ENCODE results near the gene TLK1.

The TLK1 gene

DNA sequence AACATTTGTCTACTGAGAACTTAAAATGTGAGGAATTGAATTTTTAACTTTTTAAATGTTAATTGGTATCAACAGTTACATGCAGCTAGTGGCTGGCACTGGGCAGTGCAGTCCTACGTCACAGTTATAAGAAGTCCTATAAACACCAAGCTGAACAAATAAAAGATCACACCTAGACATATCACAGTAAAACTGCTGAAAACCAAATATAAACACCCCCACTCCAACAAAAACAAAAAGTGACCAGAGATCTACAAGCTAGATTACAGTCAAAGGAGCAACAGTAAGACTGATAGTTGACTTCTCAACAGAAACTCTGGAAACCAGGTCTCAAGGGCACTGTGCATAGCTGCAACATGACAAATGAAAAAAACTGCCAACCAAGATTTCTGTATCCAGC, 19.4 kb downstream of the TLK1 start:
- CTCF ChIA-PET: interaction anchor here (0.8 to 1.8 kb wide), 3 partner anchors 9 to 20 kb away, joined by 3 to 4 read pairs (median 3); no protein-coding TSS in a partner anchor
- POLR2A ChIA-PET: no interaction called here
- TF ChIP-seq, protein P1, sequence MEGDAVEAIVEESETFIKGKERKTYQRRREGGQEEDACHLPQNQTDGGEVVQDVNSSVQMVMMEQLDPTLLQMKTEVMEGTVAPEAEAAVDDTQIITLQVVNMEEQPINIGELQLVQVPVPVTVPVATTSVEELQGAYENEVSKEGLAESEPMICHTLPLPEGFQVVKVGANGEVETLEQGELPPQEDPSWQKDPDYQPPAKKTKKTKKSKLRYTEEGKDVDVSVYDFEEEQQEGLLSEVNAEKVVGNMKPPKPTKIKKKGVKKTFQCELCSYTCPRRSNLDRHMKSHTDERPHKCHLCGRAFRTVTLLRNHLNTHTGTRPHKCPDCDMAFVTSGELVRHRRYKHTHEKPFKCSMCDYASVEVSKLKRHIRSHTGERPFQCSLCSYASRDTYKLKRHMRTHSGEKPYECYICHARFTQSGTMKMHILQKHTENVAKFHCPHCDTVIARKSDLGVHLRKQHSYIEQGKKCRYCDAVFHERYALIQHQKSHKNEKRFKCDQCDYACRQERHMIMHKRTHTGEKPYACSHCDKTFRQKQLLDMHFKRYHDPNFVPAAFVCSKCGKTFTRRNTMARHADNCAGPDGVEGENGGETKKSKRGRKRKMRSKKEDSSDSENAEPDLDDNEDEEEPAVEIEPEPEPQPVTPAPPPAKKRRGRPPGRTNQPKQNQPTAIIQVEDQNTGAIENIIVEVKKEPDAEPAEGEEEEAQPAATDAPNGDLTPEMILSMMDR (IDR thresholded peaks at IDR 0.05; ENCODE audit: control extremely low read depth, extremely low read depth, low read depth, missing control alignments): no peak
- DNase-seq (ENCODE audit: extremely low spot score): no peak

DNA sequence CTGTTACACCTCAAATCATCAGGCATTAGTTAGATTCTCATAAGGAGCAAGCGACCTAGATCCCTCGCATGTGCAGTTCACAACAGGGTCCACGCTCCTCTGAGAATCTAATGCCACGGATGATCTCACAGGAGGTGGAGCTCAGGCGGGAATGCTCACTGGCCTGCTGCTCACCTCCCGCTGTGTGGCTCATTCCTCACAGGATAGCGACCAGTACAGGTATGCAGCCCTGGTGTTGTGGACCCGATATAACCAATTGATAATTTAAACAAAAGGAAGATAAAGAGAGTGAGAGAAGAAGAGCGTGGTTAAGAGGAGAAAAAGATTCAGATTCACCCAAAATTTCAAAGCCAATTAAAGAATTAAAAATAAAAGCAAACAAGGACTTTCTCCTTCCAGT, 20.8 kb downstream of the TLK1 start:
- ChIA-PET CTCF (interaction anchor here (1.8 kb wide), 1 partner anchor 18 kb away, joined by 4 read pairs; no protein-coding TSS in a partner anchor), POLR2A (no interaction called here)
- TF ChIP-seq, protein P1 (IDR thresholded peaks at IDR 0.05; ENCODE audit: control extremely low read depth, extremely low read depth, low read depth, missing control alignments): no peak
- DNase-seq (ENCODE audit: extremely low spot score): no peak

DNA sequence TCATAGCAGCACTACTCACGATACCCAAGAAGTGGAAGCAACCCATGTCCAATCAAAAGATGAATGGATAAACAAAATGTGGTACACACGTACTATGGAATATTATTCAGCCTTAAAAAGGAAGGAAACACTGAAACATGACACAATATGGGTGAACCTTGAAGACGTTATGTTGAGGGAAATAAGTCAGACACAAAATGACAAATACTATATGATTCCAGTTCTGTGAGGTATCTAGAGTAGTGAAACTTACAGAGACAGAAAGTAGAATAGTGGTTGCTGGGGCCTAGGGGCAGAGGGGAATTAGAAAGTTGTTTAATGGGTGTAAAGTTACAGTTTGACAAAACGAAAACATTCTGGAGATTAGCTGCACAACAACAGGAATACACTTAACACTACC, 24.7 kb downstream of the TLK1 start:
- TF ChIP-seq, protein P1 (IDR thresholded peaks at IDR 0.05; ENCODE audit: control extremely low read depth, extremely low read depth, low read depth, missing control alignments): no peak
- DNase-seq (ENCODE audit: extremely low spot score): peak; percentile 22
- ChIA-PET CTCF (interaction anchor here (1.3 to 2.0 kb wide), 3 partner anchors 20 to 49 kb away, joined by 3 to 6 read pairs (median 4); no protein-coding TSS in a partner anchor), POLR2A (no interaction called here)

DNA sequence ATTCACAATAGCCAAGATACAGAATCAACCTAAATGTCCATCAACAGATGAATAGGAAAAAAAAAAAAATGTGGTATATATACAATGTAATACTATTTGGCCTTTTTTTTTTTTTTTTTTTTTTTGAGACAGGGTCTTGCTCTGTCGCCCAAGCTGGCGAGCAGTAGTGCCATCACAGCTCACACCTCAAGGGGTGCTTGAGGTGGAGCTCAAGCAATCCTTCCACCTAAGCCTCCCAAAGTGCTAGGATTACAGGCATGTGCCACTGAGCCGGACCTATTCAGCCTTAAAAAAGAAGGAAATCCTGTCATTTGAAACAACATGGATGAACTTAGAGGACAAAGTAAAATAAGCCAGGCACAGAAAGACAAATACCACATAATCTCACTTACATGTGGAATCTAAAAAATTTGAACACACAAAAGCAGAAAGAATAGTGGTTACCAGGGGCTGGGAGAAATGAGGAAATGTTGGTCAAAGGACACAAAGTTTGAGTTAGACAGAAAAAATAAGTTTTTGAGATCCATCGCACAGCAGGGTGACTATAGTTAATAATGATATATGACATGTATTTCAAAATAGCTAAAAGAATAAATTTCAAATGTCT, 26.0 kb downstream of the TLK1 start:
- ChIA-PET POLR2A (no interaction called here), CTCF (interaction anchor here (1.2 to 1.5 kb wide), 4 partner anchors 9 to 19 kb away, joined by 3 read pairs; no protein-coding TSS in a partner anchor)
- TF ChIP-seq, protein P1 (IDR thresholded peaks at IDR 0.05; ENCODE audit: control extremely low read depth, extremely low read depth, low read depth, missing control alignments): no peak
- DNase-seq (ENCODE audit: extremely low spot score): no peak

DNA sequence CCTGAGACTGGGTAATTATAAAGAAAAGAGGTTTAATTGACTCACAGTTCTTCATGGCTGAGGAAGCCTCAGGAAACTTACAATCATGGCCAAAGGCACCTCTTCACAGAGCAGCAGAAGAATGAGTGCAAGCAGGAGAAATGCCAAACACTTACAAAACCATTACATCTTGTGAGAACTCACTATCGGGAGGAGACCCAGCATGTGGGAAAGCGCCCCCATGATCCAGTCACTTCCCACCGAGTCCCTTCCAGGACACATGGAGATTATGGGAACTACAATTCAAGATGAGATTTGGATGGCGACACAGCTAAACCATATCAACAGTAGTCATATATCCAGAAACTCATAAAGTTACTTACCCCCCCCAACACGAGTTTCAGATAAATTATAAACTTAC, 28.6 kb downstream of the TLK1 start:
- POLR2A ChIA-PET: interaction anchor here (0.6 kb wide), 1 partner anchor 15 kb away, joined by 3 read pairs; no protein-coding TSS in a partner anchor
- CTCF ChIA-PET: interaction anchor here (0.9 to 2.4 kb wide), 5 partner anchors 9 to 159 kb away, joined by 3 to 8 read pairs (median 5); no protein-coding TSS in a partner anchor
- DNase-seq (ENCODE audit: extremely low spot score): no peak
- TF ChIP-seq, protein P1 (IDR thresholded peaks at IDR 0.05; ENCODE audit: control extremely low read depth, extremely low read depth, low read depth, missing control alignments): no peak

DNA sequence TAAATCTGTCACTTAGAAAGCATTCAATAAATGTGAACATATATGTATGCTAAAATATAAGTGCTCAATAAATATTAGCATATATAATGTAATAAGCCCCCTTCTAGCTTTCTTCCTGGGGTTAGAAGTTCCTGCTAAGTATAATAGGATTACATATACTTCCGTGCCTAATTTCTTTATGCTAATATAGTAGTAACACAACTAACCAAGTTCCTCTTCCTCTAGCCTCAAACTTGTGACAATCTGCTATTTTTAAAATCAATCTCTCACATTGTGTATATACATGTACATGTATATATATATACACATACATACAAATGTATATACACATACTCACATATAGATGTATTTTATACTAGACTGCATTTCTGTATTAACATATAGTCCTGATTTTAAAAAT, 32.2 kb downstream of the TLK1 start:
- CTCF ChIA-PET: interaction anchor here (1.1 to 1.5 kb wide), 2 partner anchors 10 to 306 kb away, joined by 3 to 6 read pairs; partner anchors contain the start of genes DCAF17 and METTL8
- no peak for DNase-seq (ENCODE audit: extremely low spot score)
- POLR2A ChIA-PET: no interaction called here
- TF ChIP-seq, protein P1 (IDR thresholded peaks at IDR 0.05; ENCODE audit: control extremely low read depth, extremely low read depth, low read depth, missing control alignments): no peak

Data from GM10248 (cell line).